GM21515 (cell line): ENCODE measurements around the gene ADGRF1.

Source experiments
- ATAC-seq: cut with Tn5 transposase; IDR thresholded peaks from one replicate; pipeline ENCODE4 v1.9.1; 2021; ENCODE audit not compliant: unreplicated experiment

ADGRF1 gene

GRCh38 chr6:46985943-46986342 is 56.2 kb downstream of the ADGRF1 start:
- ATAC-seq = no peak

- no peak for ATAC-seq
Measured at GRCh38 chr6:46983007-46983411, 59.1 kb downstream of the ADGRF1 start.

GRCh38 chr6:46979206-46979605 is 62.9 kb downstream of the ADGRF1 start:
- no peak for ATAC-seq

- no peak for ATAC-seq
Measured at GRCh38 chr6:46974786-46975185, 67.3 kb downstream of the ADGRF1 start.

- ATAC-seq = no peak
Measured at GRCh38 chr6:46973029-46973428, 69.1 kb downstream of the ADGRF1 start.

GRCh38 chr6:46972531-46972930 is 69.6 kb downstream of the ADGRF1 start:
- no peak for ATAC-seq

- ATAC-seq = no peak
Measured at GRCh38 chr6:46969206-46969605, 72.9 kb downstream of the ADGRF1 start.

GRCh38 chr6:46967826-46968349 is 74.2 kb downstream of the ADGRF1 start:
- no peak for ATAC-seq

- no peak for ATAC-seq
Measured at GRCh38 chr6:46964716-46965519, 77.2 kb downstream of the ADGRF1 start.

- ATAC-seq = no peak
Measured at GRCh38 chr6:46963626-46964025, 78.5 kb downstream of the ADGRF1 start.

- no peak for ATAC-seq
Measured at GRCh38 chr6:46963039-46963438, 79.1 kb downstream of the ADGRF1 start.

- ATAC-seq = no peak
Measured at GRCh38 chr6:46961711-46962110, 80.4 kb downstream of the ADGRF1 start.

- no peak for ATAC-seq
Measured at GRCh38 chr6:46961232-46961631, 80.9 kb downstream of the ADGRF1 start.

- no peak for ATAC-seq
Measured at GRCh38 chr6:46959419-46959818, 82.7 kb downstream of the ADGRF1 start.

- ATAC-seq = no peak
Measured at GRCh38 chr6:46956409-46956808, 85.7 kb downstream of the ADGRF1 start.

- no peak for ATAC-seq
Measured at GRCh38 chr6:46954837-46955451, 87.2 kb downstream of the ADGRF1 start.

- ATAC-seq = no peak
Measured at GRCh38 chr6:46953921-46954320, 88.2 kb downstream of the ADGRF1 start.

- ATAC-seq = no peak
Measured at GRCh38 chr6:46949632-46950280, 92.4 kb downstream of the ADGRF1 start.

- no peak for ATAC-seq
Measured at GRCh38 chr6:46948699-46949098, 93.4 kb downstream of the ADGRF1 start.
